ENCODE data around the gene NPPC. TPM values are rescaled to one million over a fixed set of nuclear protein-coding genes. Genes with fewer than 3 reads are reported as not detected.

The NPPC gene
- total RNA-seq, 2 donors from 2014 or later = 3.7 to 7.2 TPM

Small RNA genes within 50 kb of the gene (microRNA-seq; reads per million reads assigned to microRNA genes)
- gene MIR1471 = 0 reads per million in 2 donors

Other genes starting within 250 kb of the NPPC start
- 100 to 1,000 TPM; 343 to 402 TPM for gene PTMA, start 217.9 kb downstream of the NPPC start, total RNA-seq
- 10 to 100 TPM; 16.6 to 18.8 TPM for gene PDE6D, start 145.1 kb downstream of the NPPC start, total RNA-seq
- 10 to 100 TPM; 15.6 to 16.9 TPM for gene COPS7B, start 140.0 kb downstream of the NPPC start, total RNA-seq
- gene DIS3L2, start 35.3 kb upstream of the NPPC start, total RNA-seq = 10 to 100 TPM; 17.6 to 18.6 TPM

All from left cardiac atrium (tissue), 2 donors.